NAMALWA (cell line): ENCODE data around the gene SLC6A8.
"Not testable (repeated sequence)": the region's sequence is repeated elsewhere in the genome, so short reads cannot be mapped to it uniquely, and the experiment has no call there.

Experiments used
- DNase-seq: peaks from one replicate; pipeline ENCODE4 v3.0.0-alpha.2; 2015; ENCODE audit warnings: low spot score

SLC6A8 gene

GRCh38 chrX:153707406-153707805, 19.7 kb downstream of the SLC6A8 start:
- no peak for DNase-seq

GRCh38 chrX:153708415-153708814, 20.7 kb downstream of the SLC6A8 start:
- DNase-seq: peak; percentile 69

DNA sequence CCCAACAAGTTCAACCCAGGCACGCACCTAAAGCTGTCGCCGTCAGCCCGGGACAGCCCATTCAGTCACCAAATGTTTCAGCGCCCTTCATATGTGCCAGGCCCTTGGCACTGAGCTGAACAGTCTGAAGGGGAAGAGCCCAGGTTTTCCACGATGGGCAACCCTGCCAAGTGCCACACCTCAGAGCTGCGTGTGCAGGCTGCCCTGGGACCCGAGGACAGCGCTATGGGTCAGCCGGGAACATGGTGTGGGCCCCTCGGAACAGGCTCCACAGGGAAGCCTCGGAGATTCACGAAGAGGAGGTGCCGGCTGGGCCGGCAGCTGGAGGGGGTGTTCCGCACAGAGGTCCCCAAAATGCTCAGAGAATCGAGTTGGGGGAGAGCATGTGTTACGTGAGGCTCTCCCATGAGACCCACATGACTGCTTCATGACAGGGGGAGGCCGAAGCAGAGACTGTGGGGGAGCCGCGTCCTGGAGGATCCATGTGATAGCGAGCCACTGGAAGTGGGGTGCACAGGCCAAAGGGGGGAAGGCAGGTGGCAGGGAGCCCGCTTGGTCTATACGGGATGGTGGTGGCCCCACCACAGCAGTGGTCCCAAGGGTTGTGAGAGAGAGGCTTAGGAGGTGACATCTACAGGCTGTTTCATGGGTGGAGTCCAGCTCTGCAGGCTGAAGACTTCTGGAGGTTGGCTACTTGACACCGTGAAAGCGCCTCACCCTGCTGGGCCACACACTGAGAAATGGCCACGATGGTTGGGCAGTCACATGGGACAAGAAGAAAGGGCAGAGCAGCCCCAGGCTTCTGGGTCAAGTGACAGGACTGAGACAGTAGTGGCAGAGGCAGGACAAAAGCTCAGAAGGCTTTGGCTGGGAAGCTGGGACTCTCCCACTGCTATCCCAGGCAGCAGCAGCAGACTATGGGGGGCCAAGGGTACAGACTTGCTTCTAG, 22.3 kb downstream of the SLC6A8 start:
- DNase-seq: no peak

DNA sequence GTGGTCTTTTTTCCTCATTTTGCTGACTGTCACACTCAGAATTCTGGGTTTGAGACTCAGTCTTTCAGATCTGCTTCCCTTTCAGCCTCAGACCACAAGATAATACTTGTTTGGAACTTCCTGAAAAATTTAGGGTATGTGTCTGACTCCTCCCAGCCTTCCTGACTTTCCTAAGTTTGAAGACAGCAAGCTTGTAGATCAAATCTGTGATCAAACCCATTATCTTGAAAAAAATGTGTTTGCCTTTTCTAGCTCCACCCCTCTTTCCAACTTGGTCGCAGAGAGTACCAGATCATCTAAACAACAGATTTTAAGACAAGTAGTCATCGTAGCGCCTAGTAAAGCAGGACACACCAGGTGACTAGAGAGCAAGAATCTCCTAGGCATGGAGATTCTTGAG, 26.5 kb downstream of the SLC6A8 start:
- no peak for DNase-seq

DNA sequence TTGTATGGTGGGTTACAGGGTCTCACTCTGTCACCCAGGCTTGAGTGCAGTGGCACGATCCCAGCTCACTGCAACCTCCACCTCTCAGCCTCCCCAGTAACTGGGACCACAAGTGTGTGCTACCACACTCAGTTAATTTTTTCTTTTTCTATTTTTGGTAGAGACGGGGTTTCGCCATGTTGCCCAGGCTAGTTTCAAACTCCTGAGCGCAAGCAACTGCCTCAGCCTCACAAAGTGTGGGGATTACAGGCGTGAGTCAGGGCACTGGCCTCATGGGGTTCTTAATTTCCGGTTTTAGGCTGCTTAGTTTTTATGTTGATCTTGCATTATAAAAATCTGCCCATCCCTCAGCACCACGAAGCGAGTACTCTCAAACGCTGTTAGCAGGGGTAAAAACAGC, 29.7 kb downstream of the SLC6A8 start:
- no peak for DNase-seq

GRCh38 chrX:153719238-153719637, 31.5 kb downstream of the SLC6A8 start:
- DNase-seq: no peak

GRCh38 chrX:153719701-153720100, 32.0 kb downstream of the SLC6A8 start:
- no peak for DNase-seq

- DNase-seq: peak; percentile 17
Measured at GRCh38 chrX:153722704-153723350, 35.1 kb downstream of the SLC6A8 start.

- DNase-seq: peak; percentile 73
Measured at GRCh38 chrX:153723351-153724251, 35.9 kb downstream of the SLC6A8 start.

- DNase-seq: peak; percentile 89
Measured at GRCh38 chrX:153724252-153725038, 36.7 kb downstream of the SLC6A8 start, which contains the start of the genes ABCD1 and BCAP31. Gene ABCD1 (plus strand): TSS chrX:153724856. CDS start chrX:153725267, 411 bp downstream. Gene BCAP31 (minus strand): TSS chrX:153724387. CDS start chrX:153723244, 1,143 bp downstream.

DNA sequence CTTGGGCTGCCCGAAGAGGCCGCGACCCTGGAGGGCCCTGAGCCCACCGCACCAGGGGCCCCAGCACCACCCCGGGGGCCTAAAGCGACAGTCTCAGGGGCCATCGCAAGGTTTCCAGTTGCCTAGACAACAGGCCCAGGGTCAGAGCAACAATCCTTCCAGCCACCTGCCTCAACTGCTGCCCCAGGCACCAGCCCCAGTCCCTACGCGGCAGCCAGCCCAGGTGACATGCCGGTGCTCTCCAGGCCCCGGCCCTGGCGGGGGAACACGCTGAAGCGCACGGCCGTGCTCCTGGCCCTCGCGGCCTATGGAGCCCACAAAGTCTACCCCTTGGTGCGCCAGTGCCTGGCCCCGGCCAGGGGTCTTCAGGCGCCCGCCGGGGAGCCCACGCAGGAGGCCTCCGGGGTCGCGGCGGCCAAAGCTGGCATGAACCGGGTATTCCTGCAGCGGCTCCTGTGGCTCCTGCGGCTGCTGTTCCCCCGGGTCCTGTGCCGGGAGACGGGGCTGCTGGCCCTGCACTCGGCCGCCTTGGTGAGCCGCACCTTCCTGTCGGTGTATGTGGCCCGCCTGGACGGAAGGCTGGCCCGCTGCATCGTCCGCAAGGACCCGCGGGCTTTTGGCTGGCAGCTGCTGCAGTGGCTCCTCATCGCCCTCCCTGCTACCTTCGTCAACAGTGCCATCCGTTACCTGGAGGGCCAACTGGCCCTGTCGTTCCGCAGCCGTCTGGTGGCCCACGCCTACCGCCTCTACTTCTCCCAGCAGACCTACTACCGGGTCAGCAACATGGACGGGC, 37.5 kb downstream of the SLC6A8 start:
- DNase-seq: peak; percentile 64

GRCh38 chrX:153725832-153726285, 38.1 kb downstream of the SLC6A8 start:
- no peak for DNase-seq

GRCh38 chrX:153726286-153727122, 38.8 kb downstream of the SLC6A8 start:
- peak; percentile 89 for DNase-seq

GRCh38 chrX:153727123-153727931, 39.6 kb downstream of the SLC6A8 start:
- no peak for DNase-seq

- no peak for DNase-seq
Measured at GRCh38 chrX:153728095-153728494, 40.4 kb downstream of the SLC6A8 start.

DNA sequence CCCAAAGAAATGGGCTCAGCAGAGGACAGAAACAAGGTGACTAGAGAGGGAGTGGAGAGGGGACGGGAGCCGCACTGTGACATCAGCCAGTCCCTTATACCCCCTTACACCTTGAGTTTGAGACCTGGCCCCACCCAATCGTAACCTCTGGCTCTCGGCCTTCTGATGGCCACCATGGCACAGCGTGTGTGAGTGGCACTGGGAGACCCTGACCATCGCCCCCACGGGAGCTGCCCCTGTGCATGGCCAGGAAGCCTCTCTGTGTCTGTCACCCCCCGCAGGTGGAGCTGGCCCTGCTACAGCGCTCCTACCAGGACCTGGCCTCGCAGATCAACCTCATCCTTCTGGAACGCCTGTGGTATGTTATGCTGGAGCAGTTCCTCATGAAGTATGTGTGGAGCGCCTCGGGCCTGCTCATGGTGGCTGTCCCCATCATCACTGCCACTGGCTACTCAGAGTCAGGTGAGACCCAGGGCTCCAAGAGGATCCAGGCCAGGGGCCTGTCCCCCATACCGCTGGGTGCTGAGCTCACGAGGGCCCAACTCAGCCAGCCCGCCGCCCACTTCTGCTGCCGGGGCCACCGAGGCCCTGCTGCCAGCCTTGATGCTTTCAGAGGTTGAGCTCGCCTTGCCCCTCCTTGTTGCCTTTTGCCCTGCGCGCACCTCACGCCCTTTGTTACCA, 41.4 kb downstream of the SLC6A8 start:
- DNase-seq: no peak

DNA sequence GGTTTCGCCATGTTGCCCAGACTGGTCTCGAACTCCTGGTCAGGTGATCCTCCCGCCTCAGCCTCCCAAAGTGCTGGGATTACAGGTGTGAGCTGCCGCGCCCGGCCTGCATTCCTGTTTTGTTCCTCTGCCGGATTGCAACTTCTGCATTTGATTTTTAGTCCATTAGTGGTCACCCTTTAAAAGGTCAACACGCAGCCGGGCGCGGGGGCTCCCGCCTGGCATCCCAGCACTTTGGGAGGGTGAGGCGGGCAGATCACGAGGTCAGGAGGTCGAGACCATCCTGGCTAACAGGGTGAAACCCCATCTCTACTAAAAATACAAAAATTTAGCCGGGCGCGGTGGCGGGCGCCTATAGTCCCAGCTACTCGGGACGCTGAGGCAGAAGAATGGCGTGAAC, 42.4 kb downstream of the SLC6A8 start:
- DNase-seq: not testable (repeated sequence)
